Adrenal gland (tissue), 12 donors: ENCODE data around the gene CRELD2. TPM values are rescaled to one million over a fixed set of nuclear protein-coding genes. Genes with fewer than 3 reads are reported as not detected.

Source experiments
- DNase-seq, 7 donors: peaks; one replicate each; pipeline ENCODE4 v3.0.0-alpha.2; 2019 to 2020
- H3K27ac ChIP-seq, 5 donors: fragments of 200-600 bp; sonication (generic) in 4 of 5; 1 replicate in 3 of 5; 2 replicates in 2 of 5; pipeline versions ENCODE4 v1.5.1 to v1.8.0; 2016 to 2020; ENCODE audit warnings: mild to moderate bottlenecking in 1 of 5
- H3K27me3 ChIP-seq: fragments of 200-600 bp; 2 replicates; pipeline ENCODE4 v1.8.0; 2021
- H3K36me3 ChIP-seq, 2 donors: fragments of 200-600 bp; replicated peaks in 1 of 2; 1 replicate in 1 of 2; 2 replicates in 1 of 2; pipeline versions ENCODE4 v1.5.1 to v1.8.0; 2018 to 2022
- H3K4me1 ChIP-seq, 2 donors: fragments of 200-600 bp; replicated peaks in 1 of 2; 1 replicate in 1 of 2; 2 replicates in 1 of 2; pipeline versions ENCODE4 v1.5.1 to v1.8.0; 2018 to 2021
- H3K4me3 ChIP-seq, 4 donors: fragments of 200-600 bp; sonication (generic) in 3 of 4; one replicate each; pipeline ENCODE4 v1.5.1; 2016 to 2018
- H3K9me3 ChIP-seq, 3 donors: fragments of 200-600 bp; sonication (generic) in 1 of 3; replicated peaks in 1 of 3; 1 replicate in 2 of 3; 2 replicates in 1 of 3; pipeline versions ENCODE4 v1.5.1 to v1.8.0; 2016 to 2021
- POLR2A ChIP-seq, 2 donors: fragments of 450-650 bp; IDR thresholded peaks; one replicate each; pipeline ENCODE4 v1.6.1; 2017; ENCODE audit warnings: antibody characterized with exemption in 2 of 2, mild to moderate bottlenecking in 2 of 2, moderate library complexity in 1 of 2
- WGBS, 4 donors: extraction: QIAGEN DNeasy Blood & Tissue Kit in 2 of 4; methylation state at CpG; one replicate each; pipeline versions ENCODE4 v1.1.5 to v1.1.7; 2013 to 2017; 5-methylcytosine and 5-hydroxymethylcytosine counted together
- intact Hi-C, 2 donors: fragments of 100-400 bp; cut with DNase I; formaldehyde crosslinking; loops; one replicate each; pipeline versions ENCODE4 v1.14.1 to v1.15.0; 2022 to 2023
- polyA plus RNA-seq, 3 donors: library from polyadenylated mRNA; stranded (reverse); fragments of 200-250 nt in 2 of 3; fragments of 350-450 nt in 1 of 3; fragmentation: Illumina TruSeq in 1 of 3; extraction: RNeasy Lipid Tissue Mini Kit (QIAGEN cat#74804) in 1 of 3; gene quantifications; one replicate each; pipeline ENCODE4 v1.2.3, GENCODE V29; 2013 to 2014
- total RNA-seq, 9 donors: library from RNA; depleted of rRNA in 4 of 9; stranded (reverse); fragments of >200 nt in 4 of 9; fragments of 120-200 nt in 1 of 9; fragmentation: NEBNext Ultra II Directional in 1 of 9; extraction: Animal tissue kit (Norgen Biotek cat#: 25700) in 1 of 9; gene quantifications; one replicate each; pipeline versions ENCODE4 v1.1.0 to v1.2.4, GENCODE V29; 2013 to 2023
- TF ChIP-seq, protein P1 (sequence below), 6 experiments: fragments of 450-650 bp in 4 of 6; fragments of 200-600 bp in 2 of 6; sonication (generic) in 1 of 6; IDR thresholded peaks; 1 replicate in 5 of 6; 2 replicates in 1 of 6; pipeline versions ENCODE4 v1.5.1 to v1.8.0; 2016 to 2021; ENCODE audit warnings: antibody characterized with exemption in 6 of 6, mild to moderate bottlenecking in 2 of 6, moderate library complexity in 1 of 6
- donor health status: healthy with polysubstance abuse.
- donor health status: Bipolar disorder and iron deficiency.
- donor health status: DM: yes; HTN: yes; CAD: no.
- donor health status: DM: no; HTN: no; CAD: no.
- donor health status: DM: no; HTN: no; CAD: no.
- donor health status: DM: yes; HTN: yes; CAD: no.

The CRELD2 gene
- total and polyA plus RNA-seq, 12 donors: 14.5 to 63.4 (median 36.2) TPM

- H3K36me3 ChIP-seq: peaks cover 0 to 19% of the 10 kb centered on the region in 2 donors
- 92 to 96% (median 96%) methylated on average over 22 to 31 of the region's 31 CpGs for WGBS, 4 donors
- DNase-seq: peak in 1 of 7 donors; percentile 6
- intact Hi-C loops: loop anchor here in 1 of 2 donors (10.0 kb wide), 1 partner anchor 159 kb away; no protein-coding TSS in a partner anchor
- H3K9me3 ChIP-seq: no peaks in the 10 kb centered on the region
- H3K4me3 ChIP-seq: no peak overlapping the region
- no peak for TF ChIP-seq POLR2A (IDR thresholded peaks at IDR 0.05)
- TF ChIP-seq, protein P1, sequence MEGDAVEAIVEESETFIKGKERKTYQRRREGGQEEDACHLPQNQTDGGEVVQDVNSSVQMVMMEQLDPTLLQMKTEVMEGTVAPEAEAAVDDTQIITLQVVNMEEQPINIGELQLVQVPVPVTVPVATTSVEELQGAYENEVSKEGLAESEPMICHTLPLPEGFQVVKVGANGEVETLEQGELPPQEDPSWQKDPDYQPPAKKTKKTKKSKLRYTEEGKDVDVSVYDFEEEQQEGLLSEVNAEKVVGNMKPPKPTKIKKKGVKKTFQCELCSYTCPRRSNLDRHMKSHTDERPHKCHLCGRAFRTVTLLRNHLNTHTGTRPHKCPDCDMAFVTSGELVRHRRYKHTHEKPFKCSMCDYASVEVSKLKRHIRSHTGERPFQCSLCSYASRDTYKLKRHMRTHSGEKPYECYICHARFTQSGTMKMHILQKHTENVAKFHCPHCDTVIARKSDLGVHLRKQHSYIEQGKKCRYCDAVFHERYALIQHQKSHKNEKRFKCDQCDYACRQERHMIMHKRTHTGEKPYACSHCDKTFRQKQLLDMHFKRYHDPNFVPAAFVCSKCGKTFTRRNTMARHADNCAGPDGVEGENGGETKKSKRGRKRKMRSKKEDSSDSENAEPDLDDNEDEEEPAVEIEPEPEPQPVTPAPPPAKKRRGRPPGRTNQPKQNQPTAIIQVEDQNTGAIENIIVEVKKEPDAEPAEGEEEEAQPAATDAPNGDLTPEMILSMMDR (IDR thresholded peaks at IDR 0.05): no peak
- peaks cover 6% of the 10 kb centered on the region for H3K27me3 ChIP-seq
- H3K4me1 ChIP-seq: peaks cover 0 to 5% of the 10 kb centered on the region in 2 donors
- no peak overlapping the region for H3K27ac ChIP-seq
Measured at GRCh38 chr22:49924113-49924833, 5.8 kb downstream of the CRELD2 start.

DNA sequence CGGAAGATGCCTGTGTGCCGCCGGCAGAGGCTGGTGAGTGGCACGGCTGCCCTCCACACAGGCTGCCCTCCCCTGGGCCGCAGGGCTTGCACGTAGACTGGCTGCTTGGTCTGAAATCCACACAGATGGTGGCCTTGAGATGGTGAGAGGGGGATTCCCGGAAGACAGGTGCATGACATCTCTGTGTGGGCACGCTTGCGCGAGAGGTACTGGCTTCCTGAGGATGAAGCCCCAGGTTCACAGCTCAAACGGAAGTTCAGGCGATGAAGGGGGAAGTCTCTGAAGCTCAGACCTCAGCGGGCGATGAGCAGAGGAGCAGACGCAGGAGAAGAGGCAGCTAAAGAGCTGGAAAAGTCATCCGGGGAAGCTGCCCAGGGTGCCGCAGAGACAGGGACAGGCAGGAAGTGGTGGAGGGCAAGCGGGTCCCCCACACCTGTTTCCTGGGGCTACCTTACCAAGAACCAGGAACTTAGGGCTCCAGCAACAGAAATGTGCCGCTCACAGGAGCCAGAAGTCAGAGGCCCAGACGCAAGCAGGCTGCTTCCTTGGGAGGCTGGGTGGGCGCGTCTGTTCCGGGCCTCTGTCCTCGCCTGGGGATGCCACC, 7.2 kb downstream of the CRELD2 start:
- Histone ChIP-seq H3K4me3 (no peak overlapping the region), H3K27ac (no peak overlapping the region), H3K4me1 (no peaks in the 10 kb centered on the region), H3K36me3 (peaks cover 0 to 13% of the 10 kb centered on the region in 2 donors), H3K9me3 (no peaks in the 10 kb centered on the region), H3K27me3 (peaks cover 6% of the 10 kb centered on the region)
- 82 to 91% (median 85%) methylated on average over 19 to 24 of the region's 24 CpGs for WGBS, 4 donors
- TF ChIP-seq POLR2A (IDR thresholded peaks at IDR 0.05): no peak
- TF ChIP-seq, protein P1 (IDR thresholded peaks at IDR 0.05): no peak
- intact Hi-C loops: loop anchor here in 1 of 2 donors (5.0 to 10.0 kb wide), 2 partner anchors 161 to 207 kb away; no protein-coding TSS in a partner anchor
- DNase-seq: peak in 1 of 7 donors; percentile 7

GRCh38 chr22:49926916-49927315, 8.5 kb downstream of the CRELD2 start:
- intact Hi-C loops: loop anchor here in 1 of 2 donors (5.0 to 10.0 kb wide), 2 partner anchors 162 to 205 kb away; no protein-coding TSS in a partner anchor
- 82 to 98% (median 88%) methylated on average over 5 to 18 of the region's 18 CpGs for WGBS, 4 donors
- peaks cover 0 to 7% of the 10 kb centered on the region in 2 donors for H3K36me3 ChIP-seq
- H3K4me1 ChIP-seq: peaks cover 0 to 8% of the 10 kb centered on the region in 2 donors
- no peaks in the 10 kb centered on the region for H3K9me3 ChIP-seq
- peaks cover 6% of the 10 kb centered on the region for H3K27me3 ChIP-seq
- TF ChIP-seq POLR2A (IDR thresholded peaks at IDR 0.05): no peak
- TF ChIP-seq, protein P1 (IDR thresholded peaks at IDR 0.05): no peak
- H3K27ac ChIP-seq: no peak overlapping the region
- DNase-seq: peak in 1 of 7 donors; percentile 5
- H3K4me3 ChIP-seq: no peak overlapping the region

- Histone ChIP-seq H3K4me1 (peaks cover 0 to 8% of the 10 kb centered on the region in 2 donors), H3K27me3 (peaks cover 6% of the 10 kb centered on the region), H3K9me3 (no peaks in the 10 kb centered on the region), H3K4me3 (no peak overlapping the region), H3K36me3 (peaks cover 0 to 7% of the 10 kb centered on the region in 2 donors), H3K27ac (no peak overlapping the region)
- 91 to 97% (median 93%) methylated on average over 17 to 26 of the region's 26 CpGs for WGBS, 4 donors
- TF ChIP-seq, protein P1 (IDR thresholded peaks at IDR 0.05): no peak
- no peak for TF ChIP-seq POLR2A (IDR thresholded peaks at IDR 0.05)
- intact Hi-C loops: loop anchor here (2.0 to 10.0 kb wide), 3 partner anchors 103 to 205 kb away; no protein-coding TSS in a partner anchor
- no peak for DNase-seq
Measured at GRCh38 chr22:49927483-49928184, 9.2 kb downstream of the CRELD2 start.
